GM12878 (cell line): ENCODE measurements around the gene ERG. TPM values are rescaled to one million over a fixed set of nuclear protein-coding genes. Genes with fewer than 3 reads are reported as not detected.

Experiments used
- DPF2 ChIP-seq: fragments of 450-650 bp; IDR thresholded peaks from 2 replicates; pipeline ENCODE4 v1.6.1; 2017; ENCODE audit warnings: mild to moderate bottlenecking
- ELK1 ChIP-seq: IDR thresholded peaks from 2 replicates; pipeline ENCODE4 v1.6.1; 2012; ENCODE audit warnings: low read depth, low read length, improper control_type of control experiment
- HSF1 ChIP-seq: fragments of 150-350 bp; IDR thresholded peaks from 2 replicates; pipeline ENCODE4 v1.6.1; 2014; ENCODE audit warnings: mild to moderate bottlenecking, low read depth, low read length
- PRDM15 ChIP-seq: fragments of 450-650 bp; formaldehyde crosslinking; IDR thresholded peaks from 2 replicates; pipeline ENCODE4 v1.4.0; 2020; ENCODE audit warnings: mild to moderate bottlenecking, moderate library complexity
- USF1 ChIP-seq: IDR thresholded peaks from 2 replicates; pipeline ENCODE4 v1.6.1; 2011; ENCODE audit warnings: borderline replicate concordance, low read depth, mild to moderate bottlenecking, moderate library complexity, mixed read lengths, low read length; ENCODE audit not compliant: insufficient read depth; ENCODE audit errors: extremely low read length
- ZBED1 ChIP-seq: IDR thresholded peaks from 2 replicates; pipeline ENCODE4 v1.6.1; 2016; ENCODE audit warnings: borderline replicate concordance
- ZNF24 ChIP-seq: fragments of 450-650 bp; IDR thresholded peaks from 2 replicates; pipeline ENCODE4 v1.6.1; 2017; ENCODE audit warnings: antibody characterized with exemption, mild to moderate bottlenecking
- ZSCAN29 ChIP-seq: fragments of 450-650 bp; IDR thresholded peaks from 2 replicates; pipeline ENCODE4 v1.6.1; 2017; ENCODE audit warnings: mild to moderate bottlenecking, moderate library complexity
- polyA plus RNA-seq, 11 experiments: library from polyadenylated mRNA; depleted of rRNA in 4 of 11; unstranded in 6 of 11; stranded (reverse) in 5 of 11; fragments of >200 nt; fragmentation: Nextera tagmentation in 4 of 11; fragmentation: Illumina TruSeq in 1 of 11; extraction: Ambion mirVana in 4 of 11; extraction: Trizol in 1 of 11; gene quantifications; 1 replicate in 1 of 11; 2 replicates in 10 of 11; pipeline versions ENCODE4 v1.2.1 to v1.2.3, GENCODE V29; 2011 to 2016; ENCODE audit warnings: inconsistent platforms in 2 of 11, missing spikeins in 2 of 11, low read depth in 1 of 11
- total RNA-seq, 4 experiments: library from RNA; depleted of rRNA in 3 of 4; stranded (reverse); fragments of >200 nt in 3 of 4; fragmentation: Illumina TruSeq in 1 of 4; extraction: Trizol in 1 of 4; gene quantifications; 2 replicates each; pipeline versions ENCODE4 v1.2.1 to v1.2.3, GENCODE V29; 2013 to 2021

Gene ERG
- total and polyA plus RNA-seq, 10 of the 15 experiments (the other 5 are each of a cell fraction or from before 2014, with no cell fraction given) = not detected

DNA sequence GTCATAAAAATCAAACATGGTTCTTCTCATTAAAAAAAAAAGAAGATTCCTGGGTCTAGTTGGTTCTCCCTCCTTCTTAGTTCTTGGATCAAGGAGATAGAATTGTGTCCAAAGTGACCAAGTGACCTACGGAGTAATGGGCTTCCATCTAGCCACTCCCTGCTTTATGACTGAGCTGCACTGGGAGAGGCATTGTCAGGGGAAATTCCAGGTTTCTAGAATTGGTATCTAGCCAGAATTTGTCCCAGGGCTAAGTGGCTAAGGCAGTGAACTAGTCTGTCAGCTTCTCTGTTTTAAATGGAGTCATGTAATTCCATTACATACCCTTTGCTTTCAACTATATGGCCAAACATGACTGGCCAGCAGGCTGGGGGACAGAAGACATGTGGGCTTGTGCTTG is 40.1 kb upstream of the ERG start (continued):
- TF ChIP-seq HSF1 (no peak), ELK1 (no peak), DPF2 (no peak), ZNF24 (no peak), PRDM15 (CRISPR knock-in tag) (no peak), ZSCAN29 (no peak), ZBED1 (no peak), USF1 (no peak)
